Erythroblast (primary cell): Measurements from ENCODE around the gene SEMA3E.

ENCODE experiments used
- DNase-seq, 2 experiments: peaks; one replicate each; lab custom pipeline; 2025; lab: John Stamatoyannopoulos, UW
- GATA1 ChIP-seq: IDR thresholded peaks from 2 replicates; pipeline ENCODE4 v1.6.1; 2011; ENCODE audit warnings: low read depth, mild to moderate bottlenecking, control low read depth, low read length, moderate library complexity
- POLR2A ChIP-seq: IDR thresholded peaks from 2 replicates; pipeline ENCODE4 v1.6.1; 2011; ENCODE audit warnings: mild to moderate bottlenecking, low read length

The SEMA3E gene

DNA sequence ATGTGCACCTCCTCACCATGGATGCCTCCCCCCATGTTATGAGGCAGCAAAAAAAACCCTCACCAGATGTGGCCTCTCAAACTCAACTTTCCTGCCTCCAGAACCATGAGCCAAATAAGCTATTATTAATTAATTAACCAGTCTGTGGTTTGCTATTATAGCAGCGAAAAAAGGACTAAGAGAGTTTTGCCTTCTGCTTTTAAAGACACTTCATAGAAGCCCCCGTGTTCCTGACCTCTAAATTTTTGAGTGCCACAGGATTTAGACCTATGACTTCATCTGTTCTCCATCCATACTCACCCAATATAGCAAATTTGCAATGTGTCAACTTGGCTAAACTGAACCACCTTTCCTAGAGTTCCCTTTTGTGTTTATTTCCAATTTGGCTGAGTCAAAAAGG is 9.2 kb upstream of the SEMA3E start:
- DNase-seq = no peak
- no peak for TF ChIP-seq POLR2A
- TF ChIP-seq GATA1 = no peak

DNA sequence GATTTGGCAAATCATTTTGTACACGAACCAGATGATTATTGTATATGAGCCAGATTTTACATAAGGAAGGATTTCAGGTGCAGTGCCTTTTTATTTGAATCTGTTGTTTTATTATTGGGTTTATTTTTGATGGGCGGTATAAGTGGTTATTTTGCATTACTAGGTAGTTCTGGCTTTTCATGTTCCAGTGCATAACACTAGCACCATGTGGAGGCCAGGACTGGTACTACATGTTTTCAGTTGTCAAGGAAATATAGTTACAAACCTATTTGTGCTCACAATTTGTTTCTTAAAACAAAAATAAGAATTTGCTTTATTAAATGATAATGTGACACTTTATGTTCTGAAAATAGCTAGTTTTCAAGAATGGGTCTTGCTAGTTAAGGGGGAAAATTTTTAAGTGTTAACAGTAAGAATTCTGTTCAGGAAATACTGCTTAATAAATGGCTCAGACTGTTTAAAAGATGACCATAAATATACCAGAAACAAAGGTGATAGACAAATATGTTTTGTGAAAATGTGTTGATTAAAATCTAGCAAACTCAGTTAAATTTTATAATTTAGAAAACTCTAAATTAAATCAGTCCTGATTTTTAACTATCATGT is 7.1 kb upstream of the SEMA3E start:
- TF ChIP-seq GATA1 (no peak), POLR2A (no peak)
- peak; percentile 23 to 53 for DNase-seq

GRCh38 chr7:83652481-83652880 is 3.5 kb upstream of the SEMA3E start:
- no peak for TF ChIP-seq GATA1
- TF ChIP-seq POLR2A = no peak
- DNase-seq = no peak

DNA sequence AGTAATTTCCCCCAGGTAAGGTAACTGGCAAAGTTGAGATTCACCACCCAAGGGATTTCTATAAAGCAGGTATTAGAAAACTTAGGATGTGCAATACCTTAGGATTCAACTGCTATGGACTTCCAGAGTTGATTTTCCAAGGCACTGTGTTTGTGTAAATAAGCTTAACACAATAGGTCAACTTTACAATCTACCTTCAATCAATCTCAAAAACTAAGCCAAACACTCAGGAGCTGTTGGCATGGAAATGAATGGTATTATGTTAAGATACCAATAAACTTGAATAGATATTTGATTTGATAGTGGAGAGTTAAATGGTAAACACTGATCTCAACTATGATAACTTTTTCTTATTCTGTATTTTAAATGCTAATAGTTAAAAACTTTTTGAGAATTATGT is 762 bp upstream of the SEMA3E start:
- no peak for DNase-seq
- TF ChIP-seq GATA1 = no peak
- no peak for TF ChIP-seq POLR2A

DNA sequence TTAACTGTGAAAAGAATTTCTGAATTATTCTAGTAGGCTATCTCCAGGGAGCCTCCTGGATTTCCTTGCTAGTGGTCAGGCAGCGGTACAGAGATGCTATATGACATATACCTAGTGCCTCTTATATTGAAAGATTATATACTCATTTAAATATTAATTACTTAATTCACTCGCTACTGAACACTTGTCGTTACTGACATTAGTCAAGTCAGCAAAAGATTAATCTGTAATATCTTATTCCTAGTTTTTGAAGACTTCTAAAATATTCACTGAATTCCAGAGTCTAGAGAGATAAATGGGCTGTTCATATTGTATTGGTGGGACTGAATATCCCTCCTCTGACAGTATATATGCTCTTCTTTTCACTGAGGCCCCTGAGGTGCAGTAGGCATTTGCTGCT is 2.9 kb downstream of the SEMA3E start:
- DNase-seq = no peak
- TF ChIP-seq POLR2A (no peak), GATA1 (no peak)

GRCh38 chr7:83643739-83644138 is 5.2 kb downstream of the SEMA3E start:
- TF ChIP-seq GATA1 (no peak), POLR2A (no peak)
- no peak for DNase-seq

DNA sequence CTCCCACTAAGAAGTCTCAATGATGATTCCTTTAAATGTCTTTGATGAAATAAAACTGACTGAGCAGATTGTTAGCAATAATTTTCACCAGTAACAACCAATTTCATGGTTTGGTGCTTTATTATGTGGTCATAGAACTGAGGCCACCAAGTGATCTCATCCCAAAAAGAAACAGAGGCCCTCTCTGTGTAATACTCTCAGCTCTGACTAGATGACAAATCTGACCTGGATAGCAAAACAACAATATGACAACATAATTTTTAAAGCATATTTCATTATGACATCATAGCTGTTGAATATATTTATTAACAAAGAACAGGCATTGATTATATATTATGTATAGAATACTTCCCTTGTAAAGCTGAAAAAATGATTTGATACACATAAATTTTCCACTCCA is 5.9 kb downstream of the SEMA3E start:
- no peak for DNase-seq

GRCh38 chr7:83640731-83641537 is 8.0 kb downstream of the SEMA3E start:
- no peak for TF ChIP-seq GATA1
- TF ChIP-seq POLR2A = no peak
- no peak for DNase-seq

More for the DNA sequence above, 5.9 kb downstream of the SEMA3E start:
- TF ChIP-seq POLR2A (no peak), GATA1 (no peak)

- no peak for TF ChIP-seq GATA1
- no peak for TF ChIP-seq POLR2A
- no peak for DNase-seq
Observed at GRCh38 chr7:83640240-83640639, 8.7 kb downstream of the SEMA3E start.

- DNase-seq = no peak
- TF ChIP-seq POLR2A (no peak), GATA1 (no peak)
Observed at GRCh38 chr7:83633516-83633915, 15.4 kb downstream of the SEMA3E start.

DNA sequence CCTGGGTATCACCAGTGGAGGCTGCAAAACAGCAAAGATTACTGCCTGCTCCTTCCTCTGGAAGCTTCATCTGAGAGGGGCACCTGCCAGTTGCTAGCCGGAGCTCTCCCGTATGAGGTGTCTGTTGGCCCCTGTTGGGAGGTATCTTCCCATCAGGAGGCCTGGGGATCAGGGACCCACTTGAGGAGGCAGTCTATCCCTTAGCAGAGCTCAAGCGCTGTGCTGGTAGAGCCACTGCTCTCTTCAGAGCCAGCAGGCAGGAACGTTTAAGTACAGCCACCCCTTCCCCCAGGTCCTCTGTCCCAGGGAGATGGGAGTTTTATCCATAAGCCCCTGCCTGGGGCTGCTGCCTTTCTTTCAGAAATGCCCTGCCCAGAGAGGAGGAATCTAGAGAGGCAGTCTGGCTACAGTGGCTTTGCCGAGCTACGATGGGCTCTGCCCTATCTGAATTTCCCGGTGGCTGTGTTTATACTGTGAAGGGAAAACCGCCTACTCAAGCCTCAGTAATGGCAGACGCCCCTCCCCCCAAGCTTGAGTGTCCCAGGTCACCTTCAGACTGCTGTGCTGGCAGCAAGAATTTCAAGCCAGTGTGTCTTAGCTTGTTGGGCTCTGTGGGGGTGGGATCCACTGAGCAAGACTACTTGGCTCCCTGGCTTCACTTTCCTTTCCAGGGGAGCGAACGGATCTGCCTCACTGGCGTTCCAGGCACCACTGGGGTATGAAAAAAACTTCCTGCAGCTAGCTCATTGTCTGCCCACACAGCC is 19.6 kb downstream of the SEMA3E start:
- no peak for DNase-seq
- no peak for TF ChIP-seq POLR2A

DNA sequence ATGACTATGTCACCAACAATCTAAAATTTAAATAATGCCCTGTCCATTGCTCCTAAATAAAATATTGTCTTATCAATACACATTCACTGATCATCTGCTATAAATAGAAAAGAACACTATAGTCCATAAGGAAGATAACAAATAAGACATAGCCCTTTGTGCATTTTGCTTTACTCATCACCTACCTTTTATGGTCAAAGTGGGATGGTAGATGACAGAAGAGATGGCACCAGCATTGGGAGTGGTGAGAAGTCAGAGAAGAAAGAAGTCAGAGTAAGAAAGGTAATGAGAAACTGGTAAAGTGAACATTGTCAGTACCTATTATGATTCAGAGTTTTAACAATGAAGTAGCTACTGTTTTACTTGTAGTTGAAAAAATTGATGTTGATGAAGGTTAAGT is 31.1 kb downstream of the SEMA3E start:
- no peak for DNase-seq
- TF ChIP-seq GATA1 (no peak), POLR2A (no peak)

DNA sequence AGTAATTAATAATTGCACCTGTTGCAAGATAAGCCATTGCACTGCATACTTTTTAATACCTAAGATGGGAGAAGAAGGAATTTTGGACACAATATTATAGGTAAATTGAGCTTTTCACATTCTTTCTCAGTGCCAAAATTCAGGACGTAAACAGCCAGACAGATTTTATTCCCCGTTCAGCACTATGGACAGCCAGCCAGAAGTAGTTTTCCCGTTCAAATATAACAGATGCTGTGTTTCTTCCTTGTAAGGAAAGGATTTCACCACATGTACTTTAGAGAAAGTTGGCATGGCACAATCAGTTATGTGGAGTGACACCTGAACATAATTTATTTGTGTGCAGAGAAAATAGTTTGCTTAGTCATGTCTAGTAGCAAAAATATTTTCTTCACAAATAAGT is 34.8 kb downstream of the SEMA3E start:
- no peak for TF ChIP-seq GATA1
- no peak for TF ChIP-seq POLR2A
- DNase-seq = no peak

GRCh38 chr7:83613232-83613631 is 35.7 kb downstream of the SEMA3E start:
- TF ChIP-seq POLR2A = no peak
- no peak for DNase-seq

DNA sequence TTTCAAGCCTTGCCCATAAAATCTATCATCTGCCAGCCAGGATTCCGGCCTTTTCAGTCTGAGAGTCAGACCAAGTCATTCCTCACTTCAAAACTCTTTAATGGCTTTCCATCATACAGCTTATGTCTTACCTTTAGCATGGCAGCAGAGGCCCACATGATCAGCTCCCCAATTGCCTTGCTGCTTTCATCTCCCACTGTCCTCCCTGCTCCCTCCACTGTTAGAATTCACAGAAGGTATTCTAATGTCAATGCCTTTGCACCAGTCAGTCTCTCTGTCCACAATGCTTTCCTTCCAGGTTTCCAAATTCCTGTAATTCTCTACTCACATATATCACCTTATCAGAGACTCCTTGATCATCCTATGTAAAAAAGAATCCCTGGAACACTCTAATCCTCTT is 37.2 kb downstream of the SEMA3E start:
- DNase-seq = no peak
- TF ChIP-seq GATA1 = no peak
